GM18907 (cell line): ENCODE data around the gene FBRSL1.

ENCODE experiments used
- ATAC-seq: cut with Tn5 transposase; IDR thresholded peaks from one replicate; pipeline ENCODE4 v1.9.1; 2021; ENCODE audit warnings: mild to moderate bottlenecking, moderate library complexity; ENCODE audit not compliant: unreplicated experiment

FBRSL1 gene

DNA sequence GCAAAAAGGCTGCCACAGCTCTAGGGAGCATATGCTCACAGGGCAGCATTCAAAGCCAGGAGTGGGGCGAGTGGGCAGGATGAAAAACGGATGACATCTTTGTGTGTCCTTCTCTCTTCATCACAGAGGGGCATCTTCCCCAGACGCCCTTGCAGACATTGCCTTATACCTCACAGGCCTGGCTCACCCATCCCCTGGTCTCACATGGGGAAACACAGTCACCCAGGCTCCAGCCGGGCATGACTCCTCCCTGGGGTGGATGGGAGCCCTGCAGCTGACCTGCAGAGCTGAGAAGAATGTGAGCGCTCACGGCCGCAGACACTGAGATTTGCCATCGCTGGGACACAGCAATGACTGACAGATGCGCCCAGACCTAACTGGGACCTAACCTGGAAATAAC is 7.2 kb upstream of the FBRSL1 start:
- no peak for ATAC-seq

DNA sequence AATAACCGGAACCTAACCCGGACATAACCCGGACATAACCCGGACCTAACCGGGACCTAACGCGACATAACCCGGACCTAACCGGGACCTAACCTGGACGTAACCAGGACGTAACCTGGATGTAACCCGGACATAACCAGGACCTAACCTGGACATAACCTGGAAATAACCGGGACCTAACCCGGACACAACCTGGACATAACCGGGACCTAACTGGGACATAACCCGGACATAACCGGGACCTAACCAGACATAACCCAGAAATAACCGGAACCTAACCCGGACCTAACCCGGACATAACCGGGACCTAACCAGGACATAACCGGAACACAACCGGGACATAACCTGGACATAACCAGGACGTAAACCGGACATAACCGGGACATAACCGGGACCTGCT is 6.7 kb upstream of the FBRSL1 start:
- ATAC-seq, result no peak

DNA sequence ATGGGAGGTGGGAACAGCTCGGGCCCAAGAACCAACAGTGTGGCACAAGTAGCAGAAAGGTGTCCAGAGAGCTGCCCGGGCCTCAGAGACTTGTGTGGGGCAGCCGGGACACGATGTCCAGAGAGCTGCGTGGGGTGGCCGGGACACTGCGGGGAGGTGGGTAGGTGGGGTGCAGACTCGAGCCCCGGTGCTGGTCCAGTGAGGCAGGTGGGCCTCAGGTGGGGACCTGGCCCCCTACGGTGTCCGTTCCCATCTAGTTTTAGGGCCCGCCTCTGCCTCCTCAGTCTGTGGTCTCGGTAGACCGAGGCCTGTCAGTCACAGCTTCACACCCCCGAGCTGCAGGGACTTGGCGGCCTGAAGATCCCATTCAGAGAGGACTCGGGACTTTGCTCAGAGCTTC is 6.3 kb upstream of the FBRSL1 start:
- no peak for ATAC-seq

DNA sequence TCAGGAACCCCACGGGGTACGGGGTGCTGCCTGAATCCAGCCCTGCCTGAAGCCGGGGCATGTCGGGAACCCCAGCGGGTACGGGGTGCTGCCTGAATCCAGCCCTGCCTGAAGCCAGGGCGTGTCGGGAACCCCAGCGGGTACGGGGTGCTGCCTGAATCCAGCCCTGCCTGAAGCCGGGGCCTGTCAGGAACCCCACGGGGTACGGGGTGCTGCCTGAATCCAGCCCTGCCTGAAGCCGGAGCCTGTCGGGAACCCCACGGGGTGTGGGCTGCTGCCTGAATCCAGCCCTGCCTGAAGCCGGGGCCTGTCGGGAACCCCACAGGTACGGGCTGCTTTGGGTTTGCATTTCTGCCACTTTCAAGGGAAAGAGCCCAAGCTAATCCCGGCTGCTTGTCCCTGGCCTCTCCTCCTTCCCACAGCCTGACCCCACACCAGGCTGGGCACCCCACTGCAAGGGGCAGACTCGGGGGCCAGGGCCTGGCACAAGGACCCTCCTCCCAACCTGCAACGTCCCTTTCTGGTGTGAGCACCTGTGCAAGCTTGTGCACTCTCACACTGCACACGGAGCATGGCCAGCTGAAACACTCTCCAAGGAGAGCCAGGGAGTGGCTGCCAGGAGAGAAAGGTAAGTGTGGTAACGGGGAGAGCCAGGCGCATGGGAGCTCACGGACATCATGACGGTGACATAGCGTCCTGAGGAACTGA is 5.6 kb upstream of the FBRSL1 start:
- ATAC-seq, result no peak

DNA sequence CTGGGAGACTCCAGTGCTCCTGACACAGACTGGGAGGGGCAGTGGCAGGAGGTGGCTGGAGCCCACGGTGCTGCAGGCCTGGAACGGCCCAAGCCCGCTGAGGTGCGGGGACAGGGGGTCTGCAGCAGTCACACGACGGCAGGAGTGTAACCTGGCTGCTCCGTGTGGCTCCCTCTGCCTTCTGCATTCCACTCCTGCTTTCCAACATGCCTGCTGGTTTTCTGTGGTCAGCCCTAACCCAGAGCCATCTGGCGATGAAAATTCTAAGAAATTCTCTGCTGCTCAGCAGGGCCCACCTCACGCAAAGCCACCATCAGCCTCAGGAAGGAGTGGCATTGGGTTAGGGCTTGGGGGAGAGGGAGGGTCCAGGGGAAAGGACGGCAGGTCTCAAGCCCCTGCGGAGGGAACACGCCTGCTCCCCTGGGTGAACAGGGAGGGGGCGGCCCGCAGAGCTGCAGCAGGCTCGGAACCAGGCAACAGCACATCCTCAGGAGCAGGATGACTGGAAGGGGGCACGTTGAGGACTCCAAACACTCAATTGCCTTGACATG is 5.0 kb upstream of the FBRSL1 start:
- no peak for ATAC-seq

DNA sequence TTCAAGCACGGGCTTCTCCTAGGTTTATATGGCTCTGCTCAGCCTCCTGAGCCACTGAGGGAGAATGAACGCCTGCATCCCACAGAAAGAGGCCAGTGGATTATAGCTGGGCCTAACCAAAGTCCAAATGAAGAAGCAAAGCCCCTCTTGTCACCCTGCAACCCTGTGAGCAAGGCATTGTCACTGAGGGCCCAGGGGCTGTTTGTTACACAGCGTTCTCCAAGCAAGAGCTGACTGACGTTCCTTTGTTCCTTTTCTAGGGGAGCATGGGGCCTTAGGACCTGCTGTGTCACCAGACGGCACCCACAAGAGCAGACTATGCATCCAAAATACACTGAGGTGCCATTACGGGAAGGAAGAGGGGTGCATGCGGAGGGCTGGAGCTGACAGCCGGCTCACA is 4.3 kb upstream of the FBRSL1 start:
- no peak for ATAC-seq

DNA sequence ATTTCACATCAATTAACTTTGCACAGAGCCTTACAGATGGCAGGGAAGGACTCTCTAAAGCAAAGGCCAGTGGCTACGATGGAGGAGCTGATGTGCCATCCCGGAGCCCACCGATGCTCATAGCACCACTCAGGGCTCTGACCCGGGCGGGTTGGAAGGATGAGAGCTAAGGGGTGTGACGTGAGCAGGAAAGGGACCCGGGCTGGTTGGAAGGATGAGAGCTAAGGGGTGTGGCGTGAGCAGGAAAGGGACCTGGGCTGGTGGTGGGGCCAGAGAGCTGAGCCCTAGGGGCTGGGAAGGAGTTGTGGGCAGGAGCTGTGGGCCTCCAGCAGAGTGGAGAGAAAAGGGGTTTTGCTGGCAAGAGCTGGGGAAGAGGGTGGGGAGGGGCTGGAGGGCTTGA is 3.8 kb upstream of the FBRSL1 start:
- ATAC-seq, result no peak

DNA sequence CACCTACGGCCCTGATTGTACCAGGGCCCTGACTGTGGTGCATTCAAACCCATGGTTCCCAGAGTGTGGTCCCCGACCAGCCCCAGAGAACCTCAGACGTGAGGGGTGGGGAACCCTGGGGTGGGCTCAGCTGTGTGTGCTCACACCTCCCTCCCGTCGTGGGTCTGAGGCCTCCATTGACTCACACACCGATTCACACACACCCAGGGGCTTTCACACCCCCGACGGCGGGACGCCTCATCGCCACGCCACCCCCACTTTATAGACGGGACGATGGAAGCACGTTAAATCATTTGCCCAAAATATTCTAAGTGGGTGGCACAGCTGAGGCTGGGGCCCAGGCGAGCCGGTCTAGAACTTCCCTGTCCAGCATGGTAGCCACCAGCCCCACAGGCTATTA is 3.4 kb upstream of the FBRSL1 start:
- ATAC-seq, result no peak

DNA sequence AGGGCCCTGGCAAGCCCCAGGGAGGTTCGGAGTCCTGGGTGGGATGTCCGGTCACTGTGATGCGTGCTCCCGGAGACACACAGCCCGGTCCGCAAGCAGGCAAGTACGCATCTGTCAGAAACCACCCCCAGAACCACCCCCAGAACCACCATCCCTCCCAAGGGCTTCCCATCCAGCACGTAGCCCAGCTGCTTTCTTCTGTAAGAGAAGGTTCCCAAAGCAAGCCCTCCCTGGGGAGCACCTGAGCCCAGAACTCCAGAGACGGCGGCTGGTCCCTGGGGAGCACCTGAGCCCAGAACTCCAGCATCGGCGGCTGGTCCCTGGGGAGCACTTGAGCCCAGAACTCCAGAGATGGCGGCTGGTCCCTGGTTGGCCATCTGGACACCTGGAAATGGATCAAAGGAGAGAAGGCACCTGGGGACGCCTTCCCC is 2.6 kb upstream of the FBRSL1 start:
- no peak for ATAC-seq

DNA sequence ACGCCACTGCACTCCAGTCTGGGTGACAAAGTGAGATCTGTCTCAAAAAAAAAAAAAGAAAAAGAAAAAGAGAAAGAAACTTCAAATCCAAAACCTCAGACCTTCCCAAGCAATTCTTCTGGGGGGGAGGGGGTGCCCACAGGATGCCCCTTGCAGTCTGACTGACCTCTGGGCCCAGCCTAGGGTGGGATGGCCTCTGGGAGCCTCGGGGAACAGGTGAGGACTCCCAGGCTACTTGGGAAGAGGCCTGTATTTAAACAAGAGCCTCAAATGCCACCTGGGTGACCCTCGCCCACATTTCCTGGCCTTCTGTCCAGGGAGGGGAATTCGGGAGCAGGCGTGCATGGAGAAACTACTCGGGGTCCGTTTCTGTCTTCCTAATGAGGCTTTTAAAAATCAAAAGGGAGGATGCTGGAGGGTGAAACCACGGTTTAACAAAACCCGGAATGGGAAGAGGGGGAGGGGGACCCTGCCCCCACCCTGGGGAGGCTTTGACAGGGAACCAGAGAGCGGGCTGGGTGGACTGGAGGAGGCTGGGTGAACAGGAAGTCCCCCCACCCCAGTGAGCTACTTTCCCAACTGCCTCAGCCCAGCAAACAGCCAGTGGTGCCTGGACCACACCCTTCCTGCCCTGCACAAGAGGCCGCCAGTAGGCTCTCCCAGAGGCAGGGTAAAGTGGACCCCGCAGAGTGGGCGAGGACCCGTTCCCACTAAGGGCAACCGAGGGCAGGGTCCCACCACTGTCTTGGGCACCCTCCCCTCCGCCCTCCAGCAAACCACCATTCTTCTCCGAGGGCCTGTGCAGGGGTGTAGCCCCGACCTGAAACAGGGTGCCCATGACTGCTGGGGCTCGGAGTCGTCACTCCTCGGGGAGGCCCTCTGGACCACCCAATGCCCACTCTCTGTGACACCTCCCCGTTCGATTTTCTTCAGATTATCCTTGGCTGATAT is 1.5 kb upstream of the FBRSL1 start:
- ATAC-seq, result peak; percentile 2

DNA sequence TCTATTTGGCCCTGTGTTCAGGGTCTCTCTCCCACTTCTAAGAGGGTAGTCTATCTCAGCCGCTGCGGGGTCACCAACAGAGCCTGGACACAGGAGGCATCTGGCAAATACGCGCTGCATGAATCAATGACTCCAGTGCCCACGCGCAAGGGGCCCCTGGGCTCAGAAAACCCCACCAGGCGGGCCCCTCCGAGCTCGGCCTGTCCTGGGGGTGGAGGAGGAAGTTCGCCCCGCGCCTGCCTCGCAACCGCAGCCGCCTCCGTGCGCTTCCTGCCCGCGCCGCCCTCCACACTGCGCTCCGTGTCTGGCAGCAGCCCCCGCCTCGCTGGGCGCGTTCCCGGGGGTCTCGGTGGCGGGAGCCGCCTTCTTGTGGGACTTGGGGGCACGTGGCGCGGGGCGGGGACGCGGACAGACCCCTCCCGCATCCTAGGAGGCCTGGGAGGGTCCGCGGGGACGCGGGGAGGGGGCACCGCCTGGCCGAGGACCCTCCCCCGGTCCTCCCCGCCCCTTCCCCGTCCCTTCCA is 811 bp upstream of the FBRSL1 start:
- ATAC-seq, result peak; percentile 35

DNA sequence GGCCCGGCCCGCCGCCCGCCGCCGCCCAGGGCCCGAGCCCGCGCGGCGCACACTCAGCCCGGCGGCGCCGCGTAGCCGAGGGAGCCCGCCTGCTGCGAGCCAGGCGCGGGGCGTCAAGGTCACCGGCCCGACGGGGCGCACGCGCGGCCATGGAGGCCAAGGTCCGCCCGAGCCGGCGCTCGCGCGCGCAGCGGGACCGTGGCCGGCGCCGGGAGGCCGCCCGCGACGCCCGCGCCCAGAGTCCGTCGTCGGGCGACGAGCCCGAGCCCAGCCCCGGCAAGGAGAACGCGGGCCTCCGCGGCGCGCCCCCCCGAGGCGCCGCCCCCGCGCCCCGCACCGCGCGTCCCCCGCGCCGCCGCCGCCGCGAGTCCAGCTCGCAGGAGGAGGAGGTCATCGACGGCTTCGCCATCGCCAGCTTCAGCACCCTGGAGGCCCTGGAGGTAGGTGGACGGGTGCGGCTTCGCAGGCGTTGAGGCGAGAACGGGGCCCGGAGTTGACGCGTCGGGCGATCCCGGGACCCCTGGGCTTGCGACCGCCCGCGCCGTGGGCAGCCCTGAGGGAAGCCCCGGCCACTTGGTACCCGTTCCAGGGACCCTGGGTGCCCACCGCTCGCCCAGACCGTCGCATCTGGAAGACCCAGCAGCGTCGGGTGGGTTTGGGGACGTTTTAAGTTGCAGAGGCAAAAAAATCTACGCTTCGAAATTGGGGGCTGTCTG is 629 bp downstream of the FBRSL1 start:
- peak; percentile 1 for ATAC-seq

DNA sequence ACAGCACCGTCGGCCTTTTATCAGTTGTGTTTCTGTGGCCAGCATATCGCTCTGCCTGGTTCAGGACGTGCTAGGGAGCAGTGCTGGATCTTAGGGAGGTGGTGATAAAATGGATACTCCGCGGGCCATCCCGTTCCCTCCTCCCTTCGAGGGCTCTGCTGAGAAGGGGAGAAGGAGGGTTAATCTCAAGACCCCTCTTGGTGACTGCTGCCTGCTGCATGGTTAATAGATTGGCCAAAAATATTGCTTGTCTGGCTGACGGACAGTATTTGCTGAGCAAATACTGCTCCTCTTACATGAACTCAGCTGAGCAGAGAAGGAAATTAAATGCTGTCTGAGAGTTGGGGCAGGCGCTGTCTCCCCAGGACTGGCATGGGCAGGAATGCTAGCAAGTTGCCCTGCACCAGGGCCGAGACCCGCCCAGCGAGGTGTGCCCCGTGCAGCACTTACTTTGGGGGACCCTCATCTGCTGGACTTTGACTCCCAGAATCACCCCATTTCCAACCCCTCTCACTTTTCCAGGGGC is 1.2 kb downstream of the FBRSL1 start:
- no peak for ATAC-seq

DNA sequence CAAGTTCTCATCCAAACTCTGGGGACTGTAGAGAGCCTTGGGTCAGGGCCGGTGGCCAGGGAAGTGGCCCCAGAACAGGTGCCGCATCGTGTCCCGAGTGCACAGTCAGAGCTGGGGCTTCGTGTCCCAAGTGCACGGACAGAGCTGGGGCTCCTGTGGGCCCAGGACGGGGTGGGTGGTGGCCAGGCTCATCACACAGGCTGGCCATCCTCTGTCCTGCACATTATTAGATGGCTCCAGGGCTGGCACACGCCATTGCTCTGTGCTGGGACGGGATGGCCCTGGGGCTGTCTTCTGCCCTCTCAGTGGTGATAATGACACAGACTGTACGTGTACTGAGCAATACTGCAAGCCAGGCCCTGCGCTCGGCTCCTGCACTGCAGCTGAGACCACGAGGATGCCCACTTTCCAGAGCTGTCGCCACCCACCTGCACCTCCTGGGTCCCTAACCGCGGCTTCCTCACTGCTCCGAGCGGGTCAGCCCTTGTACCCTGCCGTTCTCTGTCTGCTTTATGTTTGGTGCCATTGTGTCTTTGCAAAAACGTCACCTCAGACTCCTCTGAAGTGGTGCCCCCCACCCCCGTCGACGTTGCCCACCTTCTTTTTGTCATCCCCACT is 1.9 kb downstream of the FBRSL1 start:
- ATAC-seq, result no peak

DNA sequence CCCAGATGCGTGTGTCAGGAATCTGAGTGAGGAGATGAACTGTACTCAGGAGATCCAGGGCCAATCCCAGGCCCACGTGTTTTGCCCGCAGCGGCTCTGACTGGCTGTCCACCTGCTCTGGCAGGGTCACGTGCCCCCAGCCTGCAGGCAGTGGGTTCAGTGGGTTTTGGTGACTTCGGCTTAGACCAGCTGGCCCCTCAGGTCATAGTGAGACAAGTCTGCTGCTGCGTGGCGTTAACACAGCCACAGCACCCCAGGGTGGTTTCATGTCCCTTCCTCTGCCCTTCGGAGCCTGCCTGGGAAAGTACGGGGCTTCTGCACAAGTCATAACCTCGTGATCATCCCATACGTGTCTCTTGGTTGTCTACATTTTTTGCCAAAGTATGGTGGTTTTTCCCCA is 2.6 kb downstream of the FBRSL1 start:
- ATAC-seq, result no peak

DNA sequence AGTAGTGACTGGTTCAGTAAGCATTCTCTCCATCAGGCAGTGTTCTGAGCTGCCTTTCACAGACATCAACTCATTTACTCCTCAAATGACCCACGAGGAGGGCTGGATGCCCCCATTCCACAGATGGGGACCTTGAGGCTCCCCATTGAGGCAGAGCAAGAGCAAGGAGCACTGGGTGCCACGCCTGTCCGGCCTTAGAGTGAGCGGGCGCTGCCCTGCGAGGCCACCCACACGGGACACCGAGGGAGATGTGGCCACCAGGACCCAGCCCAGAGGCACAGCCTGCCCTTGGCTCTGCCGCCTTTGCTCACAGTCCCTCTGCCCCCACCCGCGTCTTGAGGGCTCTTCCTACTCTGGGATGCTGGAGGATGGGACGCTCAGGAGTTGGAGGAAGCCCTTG is 3.0 kb downstream of the FBRSL1 start:
- no peak for ATAC-seq

DNA sequence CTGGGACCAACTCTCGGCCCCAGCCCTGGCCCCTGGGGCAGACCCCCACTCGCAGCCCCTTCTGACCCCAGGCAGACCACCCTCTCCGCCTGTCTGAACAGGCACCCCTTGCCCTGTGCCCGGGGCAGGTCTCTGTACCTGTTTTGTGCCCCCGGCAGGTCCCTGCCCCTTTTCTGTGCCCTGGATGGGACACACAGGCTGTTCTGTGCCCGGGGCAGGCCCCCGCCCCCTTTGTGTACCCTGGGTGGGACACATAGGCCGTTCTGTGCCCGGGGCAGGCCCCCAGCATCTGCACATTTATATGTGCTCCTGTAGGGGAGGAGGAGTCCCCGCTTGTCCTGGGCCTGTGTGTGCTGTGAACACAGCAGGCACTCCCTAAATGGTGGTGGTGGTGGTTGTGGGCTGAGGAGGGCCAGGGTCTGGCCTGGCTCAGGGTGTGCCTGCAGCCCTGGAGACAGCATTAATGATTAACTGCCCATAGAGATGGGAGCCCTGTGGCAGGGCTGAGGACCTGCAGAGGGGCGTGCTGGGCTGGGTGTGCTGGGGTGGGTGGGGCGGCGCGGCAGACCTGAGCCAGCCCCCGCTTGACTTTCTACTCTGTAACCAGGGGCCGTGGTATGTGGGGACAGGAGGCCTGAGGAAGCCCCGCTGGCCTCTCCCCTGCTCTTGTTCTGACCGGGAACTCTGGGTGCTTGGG is 3.7 kb downstream of the FBRSL1 start:
- ATAC-seq, result no peak

DNA sequence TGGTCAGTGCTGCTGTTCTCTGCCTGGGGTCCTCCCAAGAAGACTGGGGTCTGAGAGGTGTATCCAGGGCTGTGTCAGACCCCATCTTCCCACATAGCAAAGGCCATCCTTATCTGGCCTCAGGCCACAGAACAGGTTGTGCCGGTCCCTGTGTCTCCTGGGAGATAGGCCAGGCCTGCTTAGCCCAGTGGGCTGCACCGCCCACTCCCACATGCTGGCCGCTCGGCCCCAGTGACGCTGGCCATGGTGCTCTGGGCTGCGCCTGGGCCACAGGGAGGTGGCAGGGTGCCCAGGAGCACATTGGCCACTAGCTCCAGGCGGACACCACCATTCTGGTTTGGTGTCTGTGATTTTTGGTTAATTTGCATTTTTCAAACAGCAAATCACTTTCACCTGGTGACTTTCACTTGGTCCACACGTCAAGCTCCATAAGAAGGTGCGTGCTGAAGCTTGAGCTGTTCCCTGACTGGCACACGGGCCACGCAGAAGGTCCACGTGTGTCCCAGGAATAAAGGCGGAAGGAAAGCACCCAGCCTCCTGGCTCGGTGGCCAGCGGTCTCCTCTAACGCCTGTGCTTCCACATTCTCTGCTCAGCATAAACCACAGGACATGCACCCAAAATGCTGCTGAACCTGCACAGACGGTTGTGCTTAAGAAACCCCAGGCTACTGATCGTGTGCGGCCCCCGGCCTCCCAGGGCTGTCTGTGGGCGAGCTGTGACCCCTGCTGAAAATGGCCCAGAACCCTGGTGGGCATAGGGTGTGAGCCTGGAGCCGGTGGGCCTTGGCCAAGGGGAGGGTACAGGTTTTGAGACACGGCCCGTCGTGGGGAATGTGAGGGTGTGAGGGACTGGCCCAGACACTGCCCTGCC is 4.6 kb downstream of the FBRSL1 start:
- ATAC-seq, result no peak

DNA sequence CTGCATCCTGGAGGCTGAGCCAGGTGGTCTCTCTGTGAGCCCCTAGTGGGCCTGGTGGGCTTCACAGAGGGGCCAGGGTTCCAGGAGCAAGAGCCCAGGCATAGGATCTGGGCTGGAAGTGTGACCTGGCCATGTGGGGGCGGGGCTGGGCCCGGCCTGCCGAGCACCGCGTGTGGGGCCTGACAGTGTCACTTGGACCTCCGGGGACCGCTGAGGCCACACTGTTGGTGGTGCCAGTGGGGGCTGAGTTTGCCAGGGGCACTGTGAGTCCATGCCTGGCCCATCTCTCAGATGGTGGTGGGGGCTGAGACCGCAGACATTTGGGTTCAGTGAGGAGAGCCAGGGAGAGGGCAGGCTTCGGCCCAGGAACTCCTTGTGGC is 5.2 kb downstream of the FBRSL1 start:
- no peak for ATAC-seq
